ENCODE results near the gene AGPAT4.

GRCh38 chr6:161254126-161254463, 19.8 kb downstream of the AGPAT4 start:
- no peak for TF ChIP-seq CTCF (IDR thresholded peaks at IDR 0.05 in 4 of 5, conservative IDR thresholded peaks at IDR 0.05 in 1 of 5)
- no peak for TF ChIP-seq POLR2A (IDR thresholded peaks at IDR 0.05)
